Retinal pigment epithelial cell (primary cell): Measurements from ENCODE around the gene SUDS3.
A peak's percentile ranks its signal among the peaks of the same experiment; 100 is the strongest.

ENCODE experiments used
- DNase-seq: peaks from one replicate; pipeline ENCODE4 v3.0.0-alpha.2; 2010; ENCODE audit warnings: low read depth
- H3K4me3 ChIP-seq: 2 replicates; pipeline ENCODE4 v1.5.1; 2011; ENCODE audit warnings: mild to moderate bottlenecking, low read length, control low read depth, moderate library complexity
- CTCF ChIP-seq: conservative IDR thresholded peaks from 2 replicates; pipeline ENCODE4 v1.5.1; 2011; ENCODE audit warnings: low read depth, low read length, control low read depth, inconsistent platforms

SUDS3 gene

GRCh38 chr12:118374126-118374725 is 2.1 kb upstream of the SUDS3 start:
- DNase-seq = no peak
- H3K4me3 ChIP-seq = no peak overlapping the region
- TF ChIP-seq CTCF = no peak

DNA sequence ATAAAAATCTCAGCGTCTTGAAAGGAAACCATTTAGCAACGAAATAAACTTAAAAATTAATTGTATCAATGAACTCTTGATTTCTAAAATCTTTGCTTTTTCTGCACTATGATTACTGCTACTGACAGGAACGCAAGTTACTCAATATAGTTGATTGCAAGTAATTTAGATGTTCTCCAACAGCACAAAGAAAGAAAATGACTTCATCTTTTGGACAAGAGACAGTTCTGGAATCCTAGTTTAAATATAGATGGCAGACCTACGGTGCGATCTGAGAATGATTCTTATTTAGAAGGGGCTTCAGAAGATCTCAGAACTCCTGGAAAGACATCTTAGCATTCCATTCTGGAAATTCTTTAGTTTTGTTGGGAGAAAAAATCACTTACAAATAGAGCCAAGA is 1.4 kb upstream of the SUDS3 start:
- no peak for DNase-seq
- no peak overlapping the region for H3K4me3 ChIP-seq
- no peak for TF ChIP-seq CTCF

- TF ChIP-seq CTCF = no peak
- no peak for DNase-seq
- H3K4me3 ChIP-seq = peak overlapping the region; percentile 95
Observed at GRCh38 chr12:118375348-118375747, 1.0 kb upstream of the SUDS3 start.

GRCh38 chr12:118377021-118377883 is 897 bp downstream of the SUDS3 start:
- H3K4me3 ChIP-seq = peak overlapping the region; percentile 95
- no peak for DNase-seq
- TF ChIP-seq CTCF = no peak

- no peak for DNase-seq
- peak; percentile 91 for TF ChIP-seq CTCF
- peak overlapping the region; percentile 95 for H3K4me3 ChIP-seq
Observed at GRCh38 chr12:118377884-118378470, 1.6 kb downstream of the SUDS3 start.

- no peak for DNase-seq
- H3K4me3 ChIP-seq = no peak overlapping the region
- TF ChIP-seq CTCF = no peak
Observed at GRCh38 chr12:118391424-118391823, 15.1 kb downstream of the SUDS3 start.
